ENCODE data around the gene PITRM1. TPM values are rescaled to one million over a fixed set of nuclear protein-coding genes. Genes with fewer than 3 reads are reported as not detected.

PITRM1 gene
- total RNA-seq, 1 experiment from 2014 or later = 40.7 TPM

DNA sequence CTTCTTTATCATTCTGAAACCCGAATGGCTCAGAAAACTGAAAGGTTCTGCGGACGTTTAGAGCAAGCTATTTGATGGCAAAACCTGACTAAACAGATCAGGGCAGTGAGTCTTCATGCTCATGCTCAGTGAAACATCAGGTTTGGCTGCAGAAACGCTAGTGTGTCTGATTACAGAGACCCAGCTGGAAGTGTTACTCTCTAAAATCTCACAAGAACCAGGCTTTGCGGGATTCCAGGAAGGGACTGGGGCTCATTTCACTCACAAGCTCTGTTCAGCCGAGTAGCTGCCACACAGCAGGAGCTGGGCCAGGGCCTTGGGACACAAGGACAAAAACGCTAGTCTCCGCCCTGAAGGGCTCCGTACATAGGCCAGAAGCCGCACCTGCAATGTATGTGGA lies 2.9 kb downstream of the PITRM1 start:
- H3K4me3 Mint-ChIP-seq = no peak overlapping the region
- H3K27me3 Mint-ChIP-seq (ENCODE audit: low read depth) = no peaks in the 10 kb centered on the region
- H3K27ac Mint-ChIP-seq = no peak overlapping the region; the same call in 1 of the 2 replicates
- no peak for DNase-seq (ENCODE audit: low spot score)
- no peaks in the 10 kb centered on the region for H3K9me3 Mint-ChIP-seq
- peaks cover 27% of the 10 kb centered on the region for H3K36me3 Mint-ChIP-seq
- POLR2A ChIA-PET = no interaction called here
- ATAC-seq = no peak
- TF ChIP-seq, protein P1, sequence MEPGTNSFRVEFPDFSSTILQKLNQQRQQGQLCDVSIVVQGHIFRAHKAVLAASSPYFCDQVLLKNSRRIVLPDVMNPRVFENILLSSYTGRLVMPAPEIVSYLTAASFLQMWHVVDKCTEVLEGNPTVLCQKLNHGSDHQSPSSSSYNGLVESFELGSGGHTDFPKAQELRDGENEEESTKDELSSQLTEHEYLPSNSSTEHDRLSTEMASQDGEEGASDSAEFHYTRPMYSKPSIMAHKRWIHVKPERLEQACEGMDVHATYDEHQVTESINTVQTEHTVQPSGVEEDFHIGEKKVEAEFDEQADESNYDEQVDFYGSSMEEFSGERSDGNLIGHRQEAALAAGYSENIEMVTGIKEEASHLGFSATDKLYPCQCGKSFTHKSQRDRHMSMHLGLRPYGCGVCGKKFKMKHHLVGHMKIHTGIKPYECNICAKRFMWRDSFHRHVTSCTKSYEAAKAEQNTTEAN (CRISPR knock-in tag; IDR thresholded peaks at IDR 0.05) = no peak
- TF ChIP-seq, protein P2, sequence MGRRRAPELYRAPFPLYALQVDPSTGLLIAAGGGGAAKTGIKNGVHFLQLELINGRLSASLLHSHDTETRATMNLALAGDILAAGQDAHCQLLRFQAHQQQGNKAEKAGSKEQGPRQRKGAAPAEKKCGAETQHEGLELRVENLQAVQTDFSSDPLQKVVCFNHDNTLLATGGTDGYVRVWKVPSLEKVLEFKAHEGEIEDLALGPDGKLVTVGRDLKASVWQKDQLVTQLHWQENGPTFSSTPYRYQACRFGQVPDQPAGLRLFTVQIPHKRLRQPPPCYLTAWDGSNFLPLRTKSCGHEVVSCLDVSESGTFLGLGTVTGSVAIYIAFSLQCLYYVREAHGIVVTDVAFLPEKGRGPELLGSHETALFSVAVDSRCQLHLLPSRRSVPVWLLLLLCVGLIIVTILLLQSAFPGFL (CRISPR knock-in tag; IDR thresholded peaks at IDR 0.05; ENCODE audit: borderline replicate concordance) = no peak
- TF ChIP-seq, protein P3, sequence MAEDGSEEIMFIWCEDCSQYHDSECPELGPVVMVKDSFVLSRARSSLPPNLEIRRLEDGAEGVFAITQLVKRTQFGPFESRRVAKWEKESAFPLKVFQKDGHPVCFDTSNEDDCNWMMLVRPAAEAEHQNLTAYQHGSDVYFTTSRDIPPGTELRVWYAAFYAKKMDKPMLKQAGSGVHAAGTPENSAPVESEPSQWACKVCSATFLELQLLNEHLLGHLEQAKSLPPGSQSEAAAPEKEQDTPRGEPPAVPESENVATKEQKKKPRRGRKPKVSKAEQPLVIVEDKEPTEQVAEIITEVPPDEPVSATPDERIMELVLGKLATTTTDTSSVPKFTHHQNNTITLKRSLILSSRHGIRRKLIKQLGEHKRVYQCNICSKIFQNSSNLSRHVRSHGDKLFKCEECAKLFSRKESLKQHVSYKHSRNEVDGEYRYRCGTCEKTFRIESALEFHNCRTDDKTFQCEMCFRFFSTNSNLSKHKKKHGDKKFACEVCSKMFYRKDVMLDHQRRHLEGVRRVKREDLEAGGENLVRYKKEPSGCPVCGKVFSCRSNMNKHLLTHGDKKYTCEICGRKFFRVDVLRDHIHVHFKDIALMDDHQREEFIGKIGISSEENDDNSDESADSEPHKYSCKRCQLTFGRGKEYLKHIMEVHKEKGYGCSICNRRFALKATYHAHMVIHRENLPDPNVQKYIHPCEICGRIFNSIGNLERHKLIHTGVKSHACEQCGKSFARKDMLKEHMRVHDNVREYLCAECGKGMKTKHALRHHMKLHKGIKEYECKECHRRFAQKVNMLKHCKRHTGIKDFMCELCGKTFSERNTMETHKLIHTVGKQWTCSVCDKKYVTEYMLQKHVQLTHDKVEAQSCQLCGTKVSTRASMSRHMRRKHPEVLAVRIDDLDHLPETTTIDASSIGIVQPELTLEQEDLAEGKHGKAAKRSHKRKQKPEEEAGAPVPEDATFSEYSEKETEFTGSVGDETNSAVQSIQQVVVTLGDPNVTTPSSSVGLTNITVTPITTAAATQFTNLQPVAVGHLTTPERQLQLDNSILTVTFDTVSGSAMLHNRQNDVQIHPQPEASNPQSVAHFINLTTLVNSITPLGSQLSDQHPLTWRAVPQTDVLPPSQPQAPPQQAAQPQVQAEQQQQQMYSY (CRISPR knock-in tag; IDR thresholded peaks at IDR 0.05) = no peak
- TF ChIP-seq HMGA2 (CRISPR knock-in tag; IDR thresholded peaks at IDR 0.05) (no peak), SOX15 (CRISPR knock-in tag; IDR thresholded peaks at IDR 0.05) (no peak), ZNF121 (CRISPR knock-in tag; IDR thresholded peaks at IDR 0.05) (no peak), ZNF317 (CRISPR knock-in tag; IDR thresholded peaks at IDR 0.05; ENCODE audit: borderline replicate concordance, low read depth) (no peak), ZNF423 (CRISPR knock-in tag; IDR thresholded peaks at IDR 0.05) (no peak), ZNF219 (CRISPR knock-in tag; IDR thresholded peaks at IDR 0.05; ENCODE audit: borderline replicate concordance) (no peak), ZNF396 (CRISPR knock-in tag; IDR thresholded peaks at IDR 0.05; ENCODE audit: borderline replicate concordance) (no peak), TEAD4 (CRISPR knock-in tag; IDR thresholded peaks at IDR 0.05) (no peak)
- TF ChIP-seq, protein P4, sequence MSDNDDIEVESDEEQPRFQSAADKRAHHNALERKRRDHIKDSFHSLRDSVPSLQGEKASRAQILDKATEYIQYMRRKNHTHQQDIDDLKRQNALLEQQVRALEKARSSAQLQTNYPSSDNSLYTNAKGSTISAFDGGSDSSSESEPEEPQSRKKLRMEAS (CRISPR knock-in tag; IDR thresholded peaks at IDR 0.05) = no peak
- TF ChIP-seq, protein P5, sequence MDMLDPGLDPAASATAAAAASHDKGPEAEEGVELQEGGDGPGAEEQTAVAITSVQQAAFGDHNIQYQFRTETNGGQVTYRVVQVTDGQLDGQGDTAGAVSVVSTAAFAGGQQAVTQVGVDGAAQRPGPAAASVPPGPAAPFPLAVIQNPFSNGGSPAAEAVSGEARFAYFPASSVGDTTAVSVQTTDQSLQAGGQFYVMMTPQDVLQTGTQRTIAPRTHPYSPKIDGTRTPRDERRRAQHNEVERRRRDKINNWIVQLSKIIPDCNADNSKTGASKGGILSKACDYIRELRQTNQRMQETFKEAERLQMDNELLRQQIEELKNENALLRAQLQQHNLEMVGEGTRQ (CRISPR knock-in tag; IDR thresholded peaks at IDR 0.05) = no peak
- TF ChIP-seq, protein P6, sequence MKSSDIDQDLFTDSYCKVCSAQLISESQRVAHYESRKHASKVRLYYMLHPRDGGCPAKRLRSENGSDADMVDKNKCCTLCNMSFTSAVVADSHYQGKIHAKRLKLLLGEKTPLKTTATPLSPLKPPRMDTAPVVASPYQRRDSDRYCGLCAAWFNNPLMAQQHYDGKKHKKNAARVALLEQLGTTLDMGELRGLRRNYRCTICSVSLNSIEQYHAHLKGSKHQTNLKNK (CRISPR knock-in tag; IDR thresholded peaks at IDR 0.05) = no peak
- CTCF ChIA-PET = no interaction called here
- H3K4me1 Mint-ChIP-seq = peaks cover 14% of the 10 kb centered on the region

DNA sequence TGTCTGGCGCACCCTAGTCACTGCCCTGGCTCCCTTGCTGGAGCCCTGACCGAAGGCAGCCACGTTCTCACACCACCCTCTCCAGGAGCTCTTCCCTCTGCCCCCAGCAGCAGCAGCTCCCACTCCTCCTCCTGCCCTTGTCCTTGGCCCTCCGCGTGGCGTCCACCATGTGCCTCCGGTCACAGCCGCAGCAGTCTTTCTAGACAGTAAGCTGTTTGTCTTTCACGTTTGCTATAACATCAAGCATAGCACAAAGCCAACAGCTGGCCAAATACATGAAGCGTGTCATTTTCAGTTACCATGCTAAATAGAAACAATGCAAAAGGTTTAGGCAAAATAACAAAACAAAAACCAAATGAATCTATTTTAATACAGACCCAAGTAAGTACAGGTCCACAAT lies 3.3 kb downstream of the PITRM1 start:
- peak overlapping the region; percentile 63; the same call in 1 of the 2 replicates for H3K27ac Mint-ChIP-seq
- TF ChIP-seq, protein P7, sequence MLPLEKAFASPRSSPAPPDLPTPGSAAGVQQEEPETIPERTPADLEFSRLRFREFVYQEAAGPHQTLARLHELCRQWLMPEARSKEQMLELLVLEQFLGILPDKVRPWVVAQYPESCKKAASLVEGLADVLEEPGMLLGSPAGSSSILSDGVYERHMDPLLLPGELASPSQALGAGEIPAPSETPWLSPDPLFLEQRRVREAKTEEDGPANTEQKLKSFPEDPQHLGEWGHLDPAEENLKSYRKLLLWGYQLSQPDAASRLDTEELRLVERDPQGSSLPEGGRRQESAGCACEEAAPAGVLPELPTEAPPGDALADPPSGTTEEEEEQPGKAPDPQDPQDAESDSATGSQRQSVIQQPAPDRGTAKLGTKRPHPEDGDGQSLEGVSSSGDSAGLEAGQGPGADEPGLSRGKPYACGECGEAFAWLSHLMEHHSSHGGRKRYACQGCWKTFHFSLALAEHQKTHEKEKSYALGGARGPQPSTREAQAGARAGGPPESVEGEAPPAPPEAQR (CRISPR knock-in tag; IDR thresholded peaks at IDR 0.05) = no peak
- TF ChIP-seq ZNF232 (CRISPR knock-in tag; IDR thresholded peaks at IDR 0.05) = no peak
- TF ChIP-seq ZNF423 (CRISPR knock-in tag; IDR thresholded peaks at IDR 0.05) = no peak
- TF ChIP-seq SP1 (CRISPR knock-in tag; conservative IDR thresholded peaks at IDR 0.05) = no peak
- no peak for TF ChIP-seq RORB (CRISPR knock-in tag; IDR thresholded peaks at IDR 0.05)
- no peak for TF ChIP-seq JUN (CRISPR knock-in tag; IDR thresholded peaks at IDR 0.05)
- no peak for TF ChIP-seq EMX1 (CRISPR knock-in tag; IDR thresholded peaks at IDR 0.05)
- no peak for TF ChIP-seq ZNF263 (CRISPR knock-in tag; IDR thresholded peaks at IDR 0.05; ENCODE audit: low read depth)
- no peak for TF ChIP-seq ZNF138 (CRISPR knock-in tag; conservative IDR thresholded peaks at IDR 0.05)
- no peak for TF ChIP-seq ELF4 (CRISPR knock-in tag; IDR thresholded peaks at IDR 0.05; ENCODE audit: low read depth)
- TF ChIP-seq, protein P8, sequence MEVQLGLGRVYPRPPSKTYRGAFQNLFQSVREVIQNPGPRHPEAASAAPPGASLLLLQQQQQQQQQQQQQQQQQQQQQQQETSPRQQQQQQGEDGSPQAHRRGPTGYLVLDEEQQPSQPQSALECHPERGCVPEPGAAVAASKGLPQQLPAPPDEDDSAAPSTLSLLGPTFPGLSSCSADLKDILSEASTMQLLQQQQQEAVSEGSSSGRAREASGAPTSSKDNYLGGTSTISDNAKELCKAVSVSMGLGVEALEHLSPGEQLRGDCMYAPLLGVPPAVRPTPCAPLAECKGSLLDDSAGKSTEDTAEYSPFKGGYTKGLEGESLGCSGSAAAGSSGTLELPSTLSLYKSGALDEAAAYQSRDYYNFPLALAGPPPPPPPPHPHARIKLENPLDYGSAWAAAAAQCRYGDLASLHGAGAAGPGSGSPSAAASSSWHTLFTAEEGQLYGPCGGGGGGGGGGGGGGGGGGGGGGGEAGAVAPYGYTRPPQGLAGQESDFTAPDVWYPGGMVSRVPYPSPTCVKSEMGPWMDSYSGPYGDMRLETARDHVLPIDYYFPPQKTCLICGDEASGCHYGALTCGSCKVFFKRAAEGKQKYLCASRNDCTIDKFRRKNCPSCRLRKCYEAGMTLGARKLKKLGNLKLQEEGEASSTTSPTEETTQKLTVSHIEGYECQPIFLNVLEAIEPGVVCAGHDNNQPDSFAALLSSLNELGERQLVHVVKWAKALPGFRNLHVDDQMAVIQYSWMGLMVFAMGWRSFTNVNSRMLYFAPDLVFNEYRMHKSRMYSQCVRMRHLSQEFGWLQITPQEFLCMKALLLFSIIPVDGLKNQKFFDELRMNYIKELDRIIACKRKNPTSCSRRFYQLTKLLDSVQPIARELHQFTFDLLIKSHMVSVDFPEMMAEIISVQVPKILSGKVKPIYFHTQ (CRISPR knock-in tag; IDR thresholded peaks at IDR 0.05) = no peak
- no peak for TF ChIP-seq RELA (CRISPR knock-in tag; IDR thresholded peaks at IDR 0.05; ENCODE audit: borderline replicate concordance)

More for the DNA sequence above, 3.3 kb downstream of the PITRM1 start:
- DNase-seq (ENCODE audit: low spot score) (no peak), ATAC-seq (no peak)
- H3K9me3 Mint-ChIP-seq = no peaks in the 10 kb centered on the region
- no peaks in the 10 kb centered on the region for H3K27me3 Mint-ChIP-seq (ENCODE audit: low read depth)
- H3K4me1 Mint-ChIP-seq = peaks cover 14% of the 10 kb centered on the region
- ChIA-PET POLR2A (no interaction called here), CTCF (no interaction called here)
- no peak overlapping the region for H3K4me3 Mint-ChIP-seq
- H3K36me3 Mint-ChIP-seq = peaks cover 28% of the 10 kb centered on the region
